HG03039 (cell line): ENCODE results near the gene UNC79.

Experiments used
- ATAC-seq: cut with Tn5 transposase; IDR thresholded peaks from one replicate; pipeline ENCODE4 v1.9.1; 2021; ENCODE audit warnings: mild to moderate bottlenecking, moderate library complexity; ENCODE audit not compliant: unreplicated experiment

UNC79 gene

DNA sequence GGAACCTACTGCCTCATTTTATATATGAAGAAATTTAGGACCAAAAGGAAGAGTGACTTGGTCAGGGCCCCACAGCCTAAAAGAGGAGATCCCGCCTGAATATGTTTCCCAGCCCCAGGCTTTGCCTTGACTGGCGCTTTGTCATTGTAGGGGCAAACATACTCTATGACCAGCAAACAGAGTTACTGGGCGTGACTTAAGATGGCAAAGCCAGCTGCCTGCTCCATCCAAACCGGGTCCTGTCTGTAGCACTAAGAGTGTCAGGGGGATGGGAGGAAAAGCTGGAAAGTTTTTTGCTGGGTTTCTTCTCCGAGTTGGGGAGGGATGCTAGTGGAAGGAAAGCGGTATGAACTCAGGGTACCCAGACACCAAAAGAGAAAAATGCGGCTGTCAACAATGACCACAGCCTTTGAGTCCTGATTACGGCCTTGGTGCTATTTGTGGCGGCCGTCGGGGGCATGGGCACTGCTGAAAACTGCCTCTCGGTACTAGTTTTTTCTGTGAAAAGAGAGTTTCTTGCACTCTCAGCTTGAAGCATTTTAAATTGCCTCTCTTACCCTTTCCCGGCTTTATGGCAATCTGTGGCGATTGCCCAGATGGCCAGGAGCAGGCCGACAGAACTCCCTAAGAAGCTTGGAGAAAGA, 274.9 kb downstream of the UNC79 start:
- no peak for ATAC-seq

DNA sequence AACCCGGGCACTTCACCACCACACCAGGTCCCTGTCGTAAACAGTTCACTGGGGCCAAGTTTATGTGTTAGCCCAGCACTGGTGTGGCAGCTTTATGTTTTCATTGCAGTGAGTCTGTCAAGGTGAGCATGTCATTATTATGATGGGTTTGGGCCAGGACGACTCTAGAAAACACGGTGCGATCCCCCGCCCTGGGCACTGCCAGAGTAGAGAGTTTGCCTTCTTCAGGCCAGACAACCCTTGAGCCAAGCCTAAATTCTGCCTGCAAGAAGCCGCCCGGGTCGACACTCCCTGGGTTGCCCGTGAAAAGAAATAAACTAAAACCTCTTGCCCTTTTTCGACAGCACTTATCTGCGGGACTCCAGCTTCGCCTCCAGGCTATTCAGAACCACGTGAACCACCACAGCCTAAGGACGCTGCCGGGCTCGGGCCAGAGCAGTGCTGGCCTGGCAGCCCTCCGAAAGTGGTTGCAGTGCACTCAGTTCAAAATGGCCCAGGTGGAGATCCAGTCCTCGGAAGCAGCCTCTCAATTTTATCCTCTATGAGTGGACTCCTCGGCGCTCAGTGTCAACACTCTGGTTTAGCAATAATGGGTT, 275.7 kb downstream of the UNC79 start:
- ATAC-seq, result no peak

DNA sequence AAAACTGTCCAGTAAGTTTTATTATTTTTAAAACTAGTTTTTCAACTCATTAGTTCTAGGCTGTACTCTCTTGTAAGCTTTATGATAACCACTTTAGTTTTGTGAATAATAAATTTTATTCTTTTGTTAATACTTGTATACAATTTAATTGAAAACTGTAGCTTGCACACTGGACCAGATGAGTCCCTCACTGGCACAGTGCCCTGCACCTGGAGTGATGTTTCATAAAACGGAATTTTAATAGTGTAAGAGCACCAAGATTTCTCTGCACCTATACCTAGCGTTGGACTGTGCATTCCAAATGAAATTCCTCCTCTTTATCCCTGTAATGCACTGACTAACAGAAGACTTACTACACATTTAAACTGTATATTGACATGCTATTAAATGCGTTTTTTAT, 276.7 kb downstream of the UNC79 start:
- ATAC-seq, result no peak

DNA sequence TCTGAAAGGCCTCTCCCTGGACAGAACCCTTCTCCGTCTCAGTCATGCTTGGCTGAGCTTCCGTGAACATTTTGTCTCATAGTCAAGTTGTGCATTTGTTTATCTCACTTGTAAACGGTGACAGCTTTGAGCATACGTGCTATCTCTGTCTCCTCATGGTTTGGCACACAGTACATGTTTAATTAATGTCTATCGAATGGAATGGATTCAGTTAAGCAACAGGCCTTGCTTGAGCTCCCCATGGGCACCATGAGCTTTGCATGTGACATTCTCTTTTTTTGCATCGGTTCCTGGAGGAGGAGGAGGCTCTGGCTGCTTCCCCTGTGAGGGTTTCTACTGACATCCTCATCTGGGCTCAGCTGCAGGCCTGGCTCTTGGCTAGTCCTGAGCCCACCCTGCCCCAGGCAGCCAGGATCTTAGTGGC, 277.6 kb downstream of the UNC79 start:
- ATAC-seq, result no peak

GRCh38 chr14:93708800-93709199, 278.1 kb downstream of the UNC79 start:
- no peak for ATAC-seq

GRCh38 chr14:93709249-93709648, 278.5 kb downstream of the UNC79 start:
- ATAC-seq, result no peak

- ATAC-seq, result no peak
These were observed 281.5 kb downstream of the UNC79 start for GRCh38 chr14:93712079-93712837.

DNA sequence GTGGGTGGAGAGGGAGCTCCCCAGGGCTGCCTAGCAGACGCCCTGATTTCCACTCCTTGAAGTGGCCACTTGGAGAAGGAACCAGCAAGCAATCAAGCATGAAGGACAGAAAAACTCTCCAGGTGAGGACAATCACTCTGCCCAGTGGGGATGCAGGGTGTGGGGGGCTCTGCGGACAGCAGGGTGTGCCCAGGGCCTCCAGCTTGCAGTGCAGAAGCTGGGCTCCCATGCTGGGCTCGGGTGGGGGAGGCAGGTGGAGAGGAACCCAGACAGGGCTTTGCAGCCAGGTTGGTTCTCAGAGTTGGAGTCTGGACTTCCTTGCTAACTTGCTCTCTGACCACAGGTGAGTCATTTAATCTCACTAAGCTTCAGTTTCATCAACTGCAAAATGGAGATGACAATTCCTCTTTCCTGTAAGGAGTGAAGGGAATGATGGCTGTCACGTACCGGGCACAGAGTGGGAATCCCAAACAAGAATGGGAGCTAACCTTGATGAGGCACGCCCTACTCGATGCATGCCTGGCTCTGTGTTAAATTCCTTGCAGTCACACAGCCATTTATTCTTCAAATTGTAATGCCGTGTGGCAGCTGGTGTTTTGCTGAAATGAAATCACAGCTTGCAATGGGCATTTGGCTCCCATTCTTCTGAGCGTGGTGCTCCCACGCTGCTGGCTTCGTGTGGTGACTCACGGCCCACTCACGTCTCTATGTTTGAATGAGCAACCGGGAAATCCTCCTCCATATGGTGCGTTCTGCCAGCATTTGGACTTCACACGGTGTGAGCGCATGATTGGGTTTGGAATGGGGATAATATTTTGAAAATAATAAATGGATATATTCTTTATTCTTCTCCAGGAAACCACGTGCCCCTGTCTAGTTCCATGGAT, 282.3 kb downstream of the UNC79 start:
- ATAC-seq, result no peak

- ATAC-seq, result no peak
These were observed 283.1 kb downstream of the UNC79 start for GRCh38 chr14:93713726-93714405.

- ATAC-seq, result no peak
These were observed 283.9 kb downstream of the UNC79 start for GRCh38 chr14:93714605-93715004.

GRCh38 chr14:93715279-93715927, 284.7 kb downstream of the UNC79 start:
- no peak for ATAC-seq

DNA sequence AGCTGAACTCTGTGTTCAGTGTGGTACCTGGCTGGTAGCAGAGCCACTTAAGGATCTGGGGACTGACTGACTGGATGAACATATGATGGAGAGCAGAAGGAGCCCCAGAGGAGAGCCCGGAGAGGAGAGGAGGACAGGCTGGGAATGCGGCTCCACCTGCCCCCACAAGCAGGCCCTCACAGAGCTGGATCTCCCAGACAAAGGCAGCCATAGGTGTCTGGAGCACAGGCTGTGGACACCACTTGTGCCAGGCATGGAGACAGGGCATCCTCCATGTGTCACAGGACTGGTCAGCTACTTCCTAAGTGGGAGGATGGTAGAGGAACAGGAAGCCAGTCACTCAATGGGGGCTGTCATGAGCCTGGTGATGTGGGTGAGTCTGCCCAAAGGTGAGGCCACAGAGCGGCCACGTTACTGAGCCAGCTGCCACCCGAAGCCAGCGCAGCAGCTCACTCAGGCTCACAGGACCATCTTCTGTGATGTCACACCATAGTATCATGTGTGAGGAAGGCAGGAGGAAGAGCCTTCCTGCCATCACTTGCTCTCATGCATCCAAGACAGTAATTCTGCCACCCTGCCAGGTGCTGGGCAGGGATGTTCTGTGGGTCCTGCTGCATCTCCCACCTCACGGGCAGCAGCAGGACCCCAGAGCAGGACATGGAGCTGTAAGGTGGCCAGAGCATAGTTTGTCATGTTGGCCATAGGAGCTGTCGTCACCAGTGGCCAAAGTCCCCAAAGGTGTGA, 285.4 kb downstream of the UNC79 start:
- no peak for ATAC-seq

GRCh38 chr14:93716746-93717667, 286.3 kb downstream of the UNC79 start:
- no peak for ATAC-seq

DNA sequence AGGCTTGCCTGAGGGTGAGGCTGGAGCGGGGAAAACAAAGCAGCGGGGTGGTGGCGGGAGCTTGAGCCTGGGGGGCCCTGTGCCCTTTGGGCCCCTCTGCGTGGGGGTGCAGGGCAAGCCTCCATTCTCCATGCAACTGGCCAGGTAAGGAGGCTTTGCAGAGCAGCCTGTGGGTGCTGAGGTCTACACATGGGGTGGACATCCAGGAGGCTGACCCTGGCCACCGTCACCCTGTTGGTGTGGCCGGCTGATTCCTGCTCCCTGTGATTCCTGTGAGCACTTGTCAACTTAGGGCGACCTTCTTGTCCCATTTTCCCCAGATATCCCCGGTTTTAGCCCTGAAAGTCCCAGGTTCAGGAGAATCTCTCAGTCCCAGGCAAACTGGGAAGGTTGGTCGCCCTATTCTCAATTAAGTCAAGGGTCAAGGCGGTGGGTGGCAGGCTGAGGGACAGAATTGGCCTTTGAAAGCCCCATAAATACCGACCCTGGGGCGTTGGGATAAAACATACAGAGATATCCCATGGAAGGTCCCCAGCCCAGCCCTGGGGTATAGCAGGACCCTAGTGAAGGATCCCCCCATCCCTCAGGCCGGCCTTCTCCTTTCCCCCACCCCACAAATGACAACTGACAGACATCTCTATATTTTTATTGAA, 287.1 kb downstream of the UNC79 start:
- ATAC-seq, result no peak

- ATAC-seq, result no peak
These were observed 288.5 kb downstream of the UNC79 start for GRCh38 chr14:93719256-93719655.

DNA sequence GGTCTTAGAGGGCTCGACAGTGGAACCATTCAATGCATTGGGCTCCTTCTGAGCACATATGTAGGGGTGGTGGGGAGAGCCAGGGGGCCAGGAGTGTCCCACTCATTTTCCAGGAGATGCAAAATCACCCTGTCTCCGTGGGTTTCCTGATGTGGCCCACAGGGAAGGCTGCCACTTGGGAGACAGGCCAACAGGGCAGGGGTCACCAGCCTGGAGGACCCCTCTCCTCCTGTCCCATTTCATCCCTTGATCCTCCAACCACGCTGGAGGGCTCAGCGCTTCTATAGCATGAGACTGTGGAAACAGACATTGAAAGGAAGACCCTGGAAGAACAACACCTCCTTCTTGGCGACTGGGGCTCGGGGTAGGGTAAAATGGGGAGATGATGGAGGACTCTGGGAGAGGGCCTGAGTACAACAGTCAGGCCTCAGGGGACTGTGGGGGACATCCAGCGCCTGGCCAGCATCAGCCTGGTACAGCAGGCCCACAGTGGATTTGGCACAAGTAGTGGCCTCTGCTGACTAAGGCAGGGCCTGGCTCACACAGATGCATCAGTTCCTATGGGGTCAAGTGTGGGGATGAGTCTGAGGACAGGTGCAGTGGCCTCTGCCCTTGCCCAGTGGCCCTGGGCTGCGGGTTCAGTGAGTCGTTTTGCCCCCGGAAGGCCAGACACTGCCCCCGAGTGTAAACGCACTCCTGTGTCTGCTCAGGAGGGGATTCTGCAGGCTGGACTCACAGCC, 289.5 kb downstream of the UNC79 start:
- ATAC-seq, result no peak

DNA sequence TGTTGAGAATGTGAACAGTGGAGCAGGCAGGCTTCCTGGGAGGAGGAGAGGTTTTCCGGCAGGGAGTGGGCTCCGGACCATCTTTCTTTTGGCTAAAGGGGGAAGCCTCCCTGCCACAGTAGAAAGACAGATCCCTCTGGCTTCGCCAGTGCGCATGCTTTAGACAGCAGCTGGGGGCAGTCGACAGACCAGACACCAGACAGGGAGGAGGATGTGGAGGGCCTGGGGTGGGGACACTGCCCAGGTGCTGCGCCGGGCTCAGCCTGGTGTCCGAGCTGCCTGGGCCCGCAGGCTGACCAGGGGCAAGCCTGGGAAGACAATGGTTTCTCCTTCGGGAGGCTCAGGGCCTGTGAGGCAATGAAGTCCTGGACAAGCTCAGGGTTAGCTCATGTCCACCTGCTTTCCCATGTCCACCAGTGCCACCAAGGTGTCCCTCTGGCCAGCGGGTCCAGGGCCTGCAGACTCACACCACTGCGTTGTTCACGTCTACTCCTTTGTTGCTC, 290.3 kb downstream of the UNC79 start:
- ATAC-seq, result no peak
